Stimulated activated CD8-positive, alpha-beta memory T cell treated with anti-CD3 and anti-CD28 coated beads, Interleukin-4, amount 100 ng/mL, for 4 hours (primary cell): ENCODE results near the gene TINCR.
"Not testable (repeated sequence)": the region's sequence is repeated elsewhere in the genome, so short reads cannot be mapped to it uniquely, and the experiment has no call there.

ENCODE experiments used
- DNase-seq, 2 donors: peaks; one replicate each; pipeline ENCODE4 v3.0.0-alpha.2; 2020; ENCODE audit warnings: low read depth in 2 of 2, low spot score in 1 of 2

Gene TINCR

GRCh38 chr19:5567360-5567969, at the start of gene TINCR:
Gene TINCR (minus strand): TSS chr19:5567953.
- no peak for DNase-seq

- DNase-seq, result no peak
These were observed 49.3 kb upstream of the TINCR start for GRCh38 chr19:5617080-5617479.

DNA sequence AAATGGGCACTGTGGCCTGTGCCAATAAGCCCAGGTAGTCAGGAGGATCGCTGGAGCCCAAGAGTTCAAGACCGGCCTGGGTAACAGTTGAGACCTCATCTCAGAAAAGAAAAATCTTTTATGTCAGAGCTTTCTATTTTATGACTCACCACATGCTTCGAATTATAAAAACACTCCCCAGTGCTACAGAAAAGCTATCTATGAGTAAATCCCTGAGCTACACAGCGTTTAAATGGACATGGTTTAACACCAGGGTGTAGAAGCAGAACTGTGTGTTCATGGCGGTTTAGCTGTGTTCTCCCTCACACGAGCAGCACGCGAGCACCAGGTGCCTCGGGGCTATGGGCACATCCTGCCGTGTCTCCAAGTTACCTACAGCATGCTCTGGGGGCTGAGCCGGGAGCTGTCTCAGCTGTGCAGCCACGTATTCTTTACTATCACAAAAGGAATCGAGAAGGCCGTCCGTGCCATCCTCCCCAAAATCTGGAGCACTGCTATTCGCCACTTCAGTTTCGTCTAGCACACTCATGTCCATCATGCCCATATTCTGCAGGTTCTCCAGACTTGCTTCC, 48.1 kb upstream of the TINCR start:
- no peak for DNase-seq

- DNase-seq, result no peak
These were observed 45.4 kb upstream of the TINCR start for GRCh38 chr19:5612891-5613865.

- DNase-seq, result no peak
These were observed 42.2 kb upstream of the TINCR start for GRCh38 chr19:5609881-5610448.

DNA sequence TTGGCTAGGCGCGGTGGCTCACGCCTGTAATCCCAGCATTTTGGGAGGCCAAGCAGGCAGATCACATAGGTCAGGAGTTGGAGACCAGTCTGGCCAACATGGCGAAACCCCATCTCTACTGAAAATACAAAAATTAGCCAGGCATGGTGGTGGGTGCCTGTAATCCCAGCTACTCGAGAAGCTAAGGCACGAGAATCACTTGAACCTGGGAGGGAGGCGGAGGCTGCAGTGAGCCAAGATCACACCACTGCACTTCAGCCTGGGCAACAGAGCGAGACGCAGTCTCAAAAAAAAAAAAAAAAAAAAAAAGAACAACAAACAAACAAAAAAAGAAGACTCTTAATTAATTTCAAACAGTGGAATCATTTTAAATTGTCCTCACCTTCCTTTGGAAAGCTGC, 41.0 kb upstream of the TINCR start:
- DNase-seq, result not testable (repeated sequence)

- no peak for DNase-seq
These were observed 40.5 kb upstream of the TINCR start for GRCh38 chr19:5608291-5608690.

DNA sequence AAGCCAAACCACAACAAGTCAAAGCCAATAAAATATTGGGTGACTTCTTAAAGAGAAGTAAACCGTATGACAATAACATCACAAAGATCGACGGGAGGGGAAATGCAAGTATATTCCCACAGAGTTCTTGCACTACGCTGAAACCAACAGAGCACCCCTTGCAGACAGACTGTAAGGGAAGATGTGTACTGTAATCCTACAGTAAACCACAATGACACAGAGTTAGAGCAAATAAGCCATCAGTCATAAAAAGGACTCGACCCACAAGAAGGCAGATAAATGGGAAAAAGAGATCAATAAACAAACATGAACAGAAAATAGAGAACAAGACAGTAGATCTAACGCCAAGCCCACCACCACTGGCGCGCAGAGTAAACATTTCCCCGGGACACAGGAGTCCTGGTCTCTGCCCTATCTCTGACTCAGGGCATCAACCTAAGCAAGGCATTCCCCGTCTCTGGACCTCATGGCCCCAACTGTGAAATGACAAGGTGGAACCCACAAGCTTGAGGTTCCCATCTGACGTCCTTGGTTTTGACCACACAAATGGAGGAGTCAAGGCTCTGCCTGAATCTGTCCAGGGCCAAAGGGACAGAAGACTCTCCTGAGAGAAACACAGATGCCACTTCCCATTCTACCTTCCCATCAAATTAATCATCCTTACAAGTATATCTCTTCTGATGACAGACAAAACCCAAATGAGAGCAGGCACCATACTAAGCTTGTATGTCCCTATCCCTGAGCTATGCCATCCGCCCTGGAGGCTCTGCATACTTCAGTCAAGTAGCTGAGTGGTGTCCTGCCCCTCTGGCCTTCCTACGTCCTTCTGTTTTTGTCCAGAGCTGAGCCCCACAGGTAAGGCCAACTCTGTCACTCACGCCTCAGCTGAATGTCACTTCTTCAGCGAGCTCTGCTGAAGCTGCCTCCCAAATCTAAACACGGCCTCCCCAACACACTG, 39.8 kb upstream of the TINCR start:
- no peak for DNase-seq

DNA sequence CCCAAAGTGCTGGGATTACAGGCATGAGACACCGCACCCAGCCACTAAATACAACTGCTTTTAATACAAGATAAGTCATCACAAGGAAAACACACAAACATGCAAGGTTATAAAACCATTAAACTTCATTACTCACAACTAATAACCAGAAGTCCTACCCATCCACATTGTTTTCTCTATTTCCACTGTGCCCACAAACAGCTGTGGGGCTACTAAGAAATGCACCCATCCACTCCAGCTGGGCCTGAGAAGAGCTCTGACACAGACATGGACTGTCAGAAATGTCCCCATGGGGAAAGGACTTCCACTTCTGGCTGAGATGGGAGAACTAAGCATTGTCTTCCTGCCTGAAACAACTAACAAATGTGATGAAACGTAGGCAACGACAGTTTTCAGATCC, 37.6 kb upstream of the TINCR start:
- DNase-seq, result no peak

- no peak for DNase-seq
These were observed 35.9 kb upstream of the TINCR start for GRCh38 chr19:5603626-5604025.

- no peak for DNase-seq
These were observed 33.0 kb upstream of the TINCR start for GRCh38 chr19:5600797-5601196.

GRCh38 chr19:5595745-5596144, 28.0 kb upstream of the TINCR start:
- no peak for DNase-seq

GRCh38 chr19:5595129-5595528, 27.4 kb upstream of the TINCR start:
- DNase-seq, result no peak

- DNase-seq, result no peak
These were observed 26.8 kb upstream of the TINCR start for GRCh38 chr19:5594521-5594950.

DNA sequence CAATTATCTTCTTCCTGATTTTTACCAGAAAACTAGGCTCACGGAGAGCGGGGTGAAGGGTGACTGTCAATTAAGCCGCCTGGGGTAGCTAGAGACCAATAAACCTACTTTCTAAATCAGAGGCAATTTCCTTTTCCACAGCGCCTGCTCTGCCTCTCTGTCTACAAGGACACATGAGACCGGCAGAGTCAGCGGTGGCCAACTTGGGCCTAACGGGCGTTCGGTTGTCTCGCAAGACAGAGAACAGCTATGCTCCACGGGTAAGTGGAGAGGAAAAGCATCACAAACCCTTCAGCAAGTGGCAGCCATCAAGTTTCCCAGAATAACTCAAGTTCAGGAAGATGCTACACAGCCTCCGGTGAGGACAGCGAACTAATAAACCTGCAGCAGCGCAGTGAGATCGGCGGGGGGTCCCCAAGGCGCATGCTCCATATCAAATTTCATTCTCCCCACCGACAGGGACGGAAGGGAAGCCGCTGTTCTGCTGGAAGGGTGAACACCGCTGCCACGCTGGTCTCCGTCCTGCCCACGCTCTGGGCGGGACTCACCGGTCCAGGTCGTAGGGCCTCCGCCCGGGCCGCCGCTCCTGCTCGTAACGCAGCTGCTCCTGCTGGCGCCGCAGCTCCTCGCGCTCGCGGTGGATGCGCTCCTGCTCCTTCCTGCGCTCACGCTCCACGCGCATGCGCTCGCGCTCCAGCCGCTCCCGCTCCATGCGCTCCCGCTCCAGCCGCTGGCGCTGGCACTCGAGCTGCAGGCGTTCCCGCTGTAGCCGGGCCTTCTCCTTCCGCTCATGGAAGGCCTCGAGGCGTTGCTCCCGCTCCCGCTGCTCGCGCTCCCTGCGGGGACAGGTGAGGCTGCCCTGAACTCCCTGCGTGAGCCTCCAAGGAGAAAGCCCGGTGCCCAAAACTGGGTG, 25.8 kb upstream of the TINCR start:
- no peak for DNase-seq

DNA sequence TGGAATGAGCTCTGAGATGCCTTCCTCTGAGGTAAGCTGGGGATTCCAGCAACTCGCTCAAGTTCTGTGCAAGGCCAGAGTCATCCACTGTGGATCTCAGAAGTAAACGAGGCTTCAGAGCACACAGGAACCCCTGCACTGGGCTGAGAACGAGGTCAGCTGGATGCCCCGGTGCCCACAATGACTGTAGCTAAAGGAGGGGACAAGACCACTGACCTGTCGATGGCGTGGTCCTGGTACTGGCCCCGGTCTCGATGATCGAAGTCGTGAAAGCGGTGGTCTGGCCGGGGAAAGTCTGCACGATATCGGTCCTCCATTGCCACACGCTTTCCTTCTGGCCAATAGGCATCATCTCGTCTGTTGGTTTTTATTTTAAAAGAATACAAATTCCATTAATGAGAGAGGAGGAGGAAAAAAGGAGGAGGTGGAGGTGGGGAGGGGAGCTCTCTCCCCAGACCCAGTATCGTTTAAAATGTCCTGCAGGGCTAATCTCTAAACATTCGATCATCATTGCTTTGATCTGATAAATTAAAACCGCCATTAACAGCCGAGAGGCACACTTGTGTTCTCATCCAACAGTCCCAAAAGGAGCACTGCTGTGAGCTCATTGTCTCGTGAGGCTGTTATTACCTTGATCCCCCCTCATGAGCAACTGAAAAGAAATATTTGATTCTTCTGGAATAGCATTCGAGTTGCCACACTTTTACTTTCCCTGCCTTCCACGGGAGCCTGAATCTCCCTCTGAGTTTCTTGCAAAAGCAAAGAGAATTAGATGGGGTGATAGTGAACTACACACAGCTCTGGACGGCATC, 25.0 kb upstream of the TINCR start:
- DNase-seq, result no peak

DNA sequence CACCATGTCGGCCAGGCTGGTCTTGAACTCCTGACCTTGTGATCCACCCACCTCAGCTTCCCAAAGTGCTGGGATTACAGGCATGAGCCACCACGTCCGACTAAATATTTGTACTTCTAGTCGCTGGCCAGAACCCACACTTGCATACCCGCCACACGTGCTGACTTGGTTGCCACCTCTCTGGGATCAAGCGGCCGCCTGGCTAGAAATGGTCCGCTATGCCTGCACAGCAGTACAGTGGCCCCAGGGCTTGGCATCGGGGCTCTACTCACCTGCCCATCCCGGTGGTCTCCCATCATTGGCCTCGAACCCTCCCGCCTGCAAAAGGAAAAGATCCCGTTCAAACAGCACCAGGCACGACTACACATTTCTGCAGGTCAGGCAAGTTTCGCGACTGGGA, 23.7 kb upstream of the TINCR start:
- DNase-seq, result no peak

DNA sequence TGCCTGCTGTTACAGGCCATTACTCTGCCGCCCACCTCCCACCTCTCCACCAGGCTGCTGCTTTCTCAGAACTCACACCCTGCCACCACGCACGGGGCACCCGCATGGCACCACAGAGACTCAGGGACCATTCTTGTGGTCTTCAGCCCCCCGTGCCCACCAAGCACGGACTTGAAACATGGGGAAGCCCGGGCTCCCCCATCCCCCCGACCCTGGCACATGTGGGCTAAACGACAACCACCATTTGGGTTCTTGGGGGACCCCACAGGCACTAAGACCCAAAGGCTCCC, 23.1 kb upstream of the TINCR start:
- no peak for DNase-seq
